SK-N-SH (cell line): ENCODE results near the gene CD19. TPM values are rescaled to one million over a fixed set of nuclear protein-coding genes. Genes with fewer than 3 reads are reported as not detected.

Experiments used
- CTCF ChIA-PET: fragments of 300-600, 350-600 bp; formaldehyde crosslinking; extraction: SDS; loops from one replicate; lab custom pipeline; 2021; lab: Yijun Ruan, JAX
- POLR2A ChIA-PET: fragments of 350-600 bp; sonication (Branson Sonifier 250); formaldehyde crosslinking; extraction: SDS; loops from one replicate; lab custom pipeline; 2020; ENCODE audit warnings: antibody characterized with exemption, inconsistent platforms; lab: Yijun Ruan, JAX
- DNase-seq: peaks from one replicate; pipeline ENCODE4 v3.0.0; 2012
- H2AFZ ChIP-seq: fragments of 200-600 bp; sonication (generic); 2 replicates; pipeline ENCODE4 v1.8.1; 2016; ENCODE audit warnings: antibody characterized with exemption, mild to moderate bottlenecking, low read depth
- H3F3A ChIP-seq: fragments of 200-600 bp; sonication (generic); replicated peaks from 2 replicates; pipeline ENCODE3; 2016; ENCODE audit warnings: antibody characterized with exemption, mild to moderate bottlenecking; ENCODE audit not compliant: insufficient read depth
- H3K27ac ChIP-seq, 2 experiments: fragments of 200-500 bp in 1 of 2; fragments of 200-600 bp in 1 of 2; sonication (Bioruptor generic) in 1 of 2; sonication (generic), shearing (Covaris generic) in 1 of 2; 2 replicates each; pipeline versions ENCODE4 v1.5.1 to v1.6.1; 2014 to 2016; ENCODE audit warnings: low read depth in 2 of 2, inconsistent platforms in 1 of 2, low read length in 1 of 2, mild to moderate bottlenecking in 1 of 2, mixed read lengths in 1 of 2
- H3K27me3 ChIP-seq: fragments of 200-600 bp; sonication (generic), shearing (Covaris generic); 2 replicates; pipeline ENCODE4 v1.6.1; 2016; ENCODE audit warnings: mixed run types; ENCODE audit not compliant: insufficient read depth
- H3K36me3 ChIP-seq, 2 experiments: fragments of 200-500 bp in 1 of 2; fragments of 200-600 bp in 1 of 2; sonication (Bioruptor generic) in 1 of 2; sonication (generic) in 1 of 2; replicated peaks in 1 of 2; 2 replicates each; pipeline versions ENCODE3 to v1.5.1; 2014 to 2016; ENCODE audit warnings: low read length in 1 of 2, mild to moderate bottlenecking in 1 of 2; ENCODE audit not compliant: insufficient read depth in 2 of 2, control insufficient read depth in 1 of 2
- H3K4me1 ChIP-seq, 2 experiments: fragments of 200-500 bp in 1 of 2; fragments of 200-600 bp in 1 of 2; sonication (Bioruptor generic) in 1 of 2; sonication (generic), shearing (Covaris generic) in 1 of 2; 2 replicates each; pipeline versions ENCODE4 v1.5.1 to v1.6.1; 2014 to 2016; ENCODE audit warnings: low read depth in 1 of 2, low read length in 1 of 2, mixed run types in 1 of 2; ENCODE audit not compliant: insufficient read depth in 2 of 2, control insufficient read depth in 1 of 2
- H3K4me2 ChIP-seq: fragments of 200-600 bp; sonication (generic), shearing (Covaris generic); 2 replicates; pipeline ENCODE4 v1.6.1; 2017; ENCODE audit warnings: mixed run types
- H3K4me3 ChIP-seq, 2 experiments: fragments of 200-500 bp in 1 of 2; fragments of 200-600 bp in 1 of 2; sonication (Bioruptor generic) in 1 of 2; sonication (generic), shearing (Covaris generic) in 1 of 2; 2 replicates each; pipeline versions ENCODE4 v1.5.1 to v1.8.1; 2014 to 2016; ENCODE audit warnings: low read depth in 2 of 2, inconsistent platforms in 1 of 2, low read length in 1 of 2, mild to moderate bottlenecking in 1 of 2, mixed read lengths in 1 of 2, moderate library complexity in 1 of 2
- H3K79me2 ChIP-seq: fragments of 200-600 bp; sonication (generic); 2 replicates; pipeline ENCODE4 v1.8.1; 2017; ENCODE audit warnings: mild to moderate bottlenecking; ENCODE audit not compliant: insufficient read depth
- H3K9ac ChIP-seq: fragments of 200-600 bp; sonication (generic); 2 replicates; pipeline ENCODE4 v1.6.1; 2017; ENCODE audit warnings: mixed run types
- H3K9me2 ChIP-seq: fragments of 200-600 bp; sonication (generic); 2 replicates; pipeline ENCODE4 v1.6.1; 2017; ENCODE audit warnings: mixed run types
- H3K9me3 ChIP-seq: fragments of 200-600 bp; sonication (generic); 2 replicates; pipeline ENCODE4 v1.6.1; 2017; ENCODE audit warnings: mixed run types, mild to moderate bottlenecking, moderate library complexity
- H4K20me1 ChIP-seq: fragments of 200-600 bp; sonication (generic); 2 replicates; pipeline ENCODE4 v1.6.1; 2017; ENCODE audit warnings: mild to moderate bottlenecking, mixed run types; ENCODE audit not compliant: insufficient read depth
- CHD2 ChIP-seq: fragments of 150-350 bp; IDR thresholded peaks from 2 replicates; pipeline ENCODE4 v1.6.1; 2018; ENCODE audit warnings: low read length; ENCODE audit not compliant: partially characterized antibody
- ELF1 ChIP-seq: IDR thresholded peaks from 2 replicates; pipeline ENCODE4 v1.4.0; 2012
- EP300 ChIP-seq, 2 experiments: IDR thresholded peaks; 2 replicates each; pipeline versions ENCODE4 v1.4.0 to v1.6.1; 2012; ENCODE audit warnings: borderline replicate concordance in 1 of 2, low read depth in 1 of 2, low read length in 1 of 2
- EZH2phosphoT487 ChIP-seq: fragments of 200-600 bp; sonication (generic); IDR thresholded peaks from 2 replicates; pipeline ENCODE4 v1.6.1; 2017; ENCODE audit warnings: low read depth, mixed run types, mild to moderate bottlenecking, antibody characterized with exemption, moderate library complexity, borderline replicate concordance
- FOSL2 ChIP-seq: IDR thresholded peaks from 2 replicates; pipeline ENCODE4 v1.4.0; 2012; ENCODE audit warnings: low read depth, mild to moderate bottlenecking, moderate library complexity, borderline replicate concordance
- GATA2 ChIP-seq: sonication (generic); formaldehyde crosslinking; IDR thresholded peaks from 2 replicates; pipeline ENCODE4 v1.5.0; 2020; ENCODE audit warnings: mild to moderate bottlenecking, missing genetic modification reagents
- MXI1 ChIP-seq: IDR thresholded peaks from 2 replicates; pipeline ENCODE4 v1.6.1; 2012; ENCODE audit warnings: mild to moderate bottlenecking, low read depth, low read length, improper control_type of control experiment
- PBX3 ChIP-seq: IDR thresholded peaks from 2 replicates; pipeline ENCODE4; 2012
- POLR2AphosphoS5 ChIP-seq: IDR thresholded peaks from 2 replicates; pipeline ENCODE4 v1.6.1; 2012; ENCODE audit warnings: low read depth, low read length
- RCOR1 ChIP-seq: fragments of 150-350 bp; IDR thresholded peaks from 2 replicates; pipeline ENCODE4 v1.6.1; 2017; ENCODE audit warnings: antibody characterized with exemption, low read length
- RFX5 ChIP-seq: IDR thresholded peaks from 2 replicates; pipeline ENCODE4 v1.6.1; 2012; ENCODE audit warnings: mild to moderate bottlenecking, improper control_type of control experiment, low read length
- RXRA ChIP-seq: IDR thresholded peaks from 2 replicates; pipeline ENCODE4 v1.4.0; 2012; ENCODE audit warnings: low read depth, mild to moderate bottlenecking, borderline replicate concordance
- TAF1 ChIP-seq: IDR thresholded peaks from 2 replicates; pipeline ENCODE4 v1.6.1; 2012; ENCODE audit warnings: low read depth, mild to moderate bottlenecking, low read length, moderate library complexity, borderline replicate concordance
- TCF12 ChIP-seq: IDR thresholded peaks from 2 replicates; pipeline ENCODE4 v1.4.0; 2012
- WGBS: methylation state at CpG from one replicate; pipeline ENCODE4 v1.1.6; 2017; ENCODE audit warnings: low lambda C conversion rate; 5-methylcytosine and 5-hydroxymethylcytosine counted together
- polyA plus RNA-seq, 3 experiments: library from polyadenylated mRNA; depleted of rRNA; stranded (reverse); fragments of >200 nt; gene quantifications; 2 replicates each; pipeline ENCODE4 v1.2.3, GENCODE V29; 2012
- TF ChIP-seq, protein P1 (sequence below): IDR thresholded peaks from 2 replicates; pipeline ENCODE4 v1.4.0; 2012; ENCODE audit warnings: low read depth, borderline replicate concordance
- TF ChIP-seq, protein P2 (sequence below): fragments of 150-350 bp; IDR thresholded peaks from 2 replicates; pipeline ENCODE4 v1.6.1; 2016; ENCODE audit warnings: mild to moderate bottlenecking, low read depth, low read length
- TF ChIP-seq, protein P3 (sequence below): IDR thresholded peaks from 2 replicates; pipeline ENCODE4 v1.6.1; 2012; ENCODE audit warnings: mild to moderate bottlenecking, low read depth, low read length, moderate library complexity
- TF ChIP-seq, protein P4 (sequence below): IDR thresholded peaks from 2 replicates; pipeline ENCODE4 v1.4.0; 2012; ENCODE audit warnings: low read depth

The CD19 gene
- polyA plus RNA-seq, 1 of the 3 experiments (the other 2 are of a cell fraction), result not detected

- no peaks in the 10 kb centered on the region for H3F3A ChIP-seq
- WGBS, result 79% methylated on average over 5 of the region's 6 CpGs
- H3K79me2 ChIP-seq, result 0 out of 2 replicates have a peak, but pooled peaks cover 2% of the 10 kb centered on the region
- CTCF ChIA-PET, result interaction anchor here (1.4 kb wide), 1 partner anchor 14 kb away, joined by 6 read pairs; no protein-coding TSS in a partner anchor
- H3K4me3 ChIP-seq, result no peak overlapping the region
- TF ChIP-seq, protein P1, sequence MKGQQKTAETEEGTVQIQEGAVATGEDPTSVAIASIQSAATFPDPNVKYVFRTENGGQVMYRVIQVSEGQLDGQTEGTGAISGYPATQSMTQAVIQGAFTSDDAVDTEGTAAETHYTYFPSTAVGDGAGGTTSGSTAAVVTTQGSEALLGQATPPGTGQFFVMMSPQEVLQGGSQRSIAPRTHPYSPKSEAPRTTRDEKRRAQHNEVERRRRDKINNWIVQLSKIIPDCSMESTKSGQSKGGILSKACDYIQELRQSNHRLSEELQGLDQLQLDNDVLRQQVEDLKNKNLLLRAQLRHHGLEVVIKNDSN, result no peak
- TF ChIP-seq RCOR1 (no peak), TCF12 (no peak), RXRA (no peak)
- no peak overlapping the region for H2AFZ ChIP-seq
- H3K4me1 ChIP-seq, result no peaks in the 10 kb centered on the region
- H3K27ac ChIP-seq, result no peak overlapping the region
- peaks cover 44 to 52% of the 10 kb centered on the region in 2 experiments for H3K36me3 ChIP-seq
- DNase-seq, result no peak
- no peak overlapping the region for H3K9ac ChIP-seq
- no peaks in the 10 kb centered on the region for H3K27me3 ChIP-seq
- POLR2A ChIA-PET, result no interaction called here
- H3K9me2 ChIP-seq, result no peaks in the 10 kb centered on the region
- no peaks in the 10 kb centered on the region for H4K20me1 ChIP-seq
- H3K9me3 ChIP-seq, result no peaks in the 10 kb centered on the region
- H3K4me2 ChIP-seq, result no peak overlapping the region
These were observed 27.1 kb downstream of the CD19 start for GRCh38 chr16:28958836-28959235.

DNA sequence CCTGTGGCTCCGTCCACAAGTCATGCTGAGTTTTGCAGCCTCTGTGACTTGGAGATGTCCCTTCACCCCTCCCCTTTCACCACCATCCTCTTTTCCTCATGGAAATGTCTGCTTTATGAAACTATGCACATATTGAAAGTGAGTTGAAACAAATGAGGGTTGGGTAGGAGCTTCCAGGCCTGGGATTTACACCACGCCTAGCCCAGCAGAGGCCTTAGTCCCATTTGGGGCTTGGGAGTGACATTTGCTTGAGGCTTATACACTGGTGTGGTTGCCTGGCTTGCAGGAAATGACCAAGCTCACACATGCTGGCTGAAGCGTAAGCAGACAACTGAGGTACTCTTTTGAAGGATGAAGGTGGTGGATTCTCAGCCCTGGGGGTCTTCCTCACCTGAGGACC is 32.3 kb downstream of the CD19 start:
- Histone ChIP-seq H4K20me1 (no peaks in the 10 kb centered on the region), H3K36me3 (peaks cover 24 to 34% of the 10 kb centered on the region in 2 experiments), H3K79me2 (no peaks in the 10 kb centered on the region), H3K4me1 (no peaks in the 10 kb centered on the region), H3K9ac (no peak overlapping the region), H3K27ac (no peak overlapping the region), H3K4me3 (no peak overlapping the region), H3K4me2 (no peak overlapping the region), H2AFZ (no peak overlapping the region), H3K9me2 (no peaks in the 10 kb centered on the region), H3K9me3 (no peaks in the 10 kb centered on the region), H3F3A (peaks cover 4% of the 10 kb centered on the region), H3K27me3 (no peaks in the 10 kb centered on the region)
- ChIA-PET CTCF (interaction anchor here (1.0 to 1.3 kb wide), 2 partner anchors 10 to 118 kb away, joined by 3 to 5 read pairs; partner anchors contain the start of genes SPNS1 and TUFM), POLR2A (no interaction called here)
- WGBS, result 88% methylated on average over 3 of the region's 3 CpGs
- TF ChIP-seq PBX3 (no peak), ELF1 (no peak), CHD2 (no peak), RFX5 (no peak), FOSL2 (no peak), GATA2 (CRISPR knock-in tag) (no peak), MXI1 (no peak), POLR2AphosphoS5 (no peak), TAF1 (no peak), EZH2phosphoT487 (no peak), EP300 (IDR thresholded peaks at IDR 0.05; ENCODE audit: borderline replicate concordance in 1 of 2, low read depth in 1 of 2, low read length in 1 of 2) (no peak), RCOR1 (no peak)
- TF ChIP-seq, protein P2, sequence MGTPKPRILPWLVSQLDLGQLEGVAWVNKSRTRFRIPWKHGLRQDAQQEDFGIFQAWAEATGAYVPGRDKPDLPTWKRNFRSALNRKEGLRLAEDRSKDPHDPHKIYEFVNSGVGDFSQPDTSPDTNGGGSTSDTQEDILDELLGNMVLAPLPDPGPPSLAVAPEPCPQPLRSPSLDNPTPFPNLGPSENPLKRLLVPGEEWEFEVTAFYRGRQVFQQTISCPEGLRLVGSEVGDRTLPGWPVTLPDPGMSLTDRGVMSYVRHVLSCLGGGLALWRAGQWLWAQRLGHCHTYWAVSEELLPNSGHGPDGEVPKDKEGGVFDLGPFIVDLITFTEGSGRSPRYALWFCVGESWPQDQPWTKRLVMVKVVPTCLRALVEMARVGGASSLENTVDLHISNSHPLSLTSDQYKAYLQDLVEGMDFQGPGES, result no peak
- TF ChIP-seq, protein P1, result no peak
- TF ChIP-seq, protein P3, sequence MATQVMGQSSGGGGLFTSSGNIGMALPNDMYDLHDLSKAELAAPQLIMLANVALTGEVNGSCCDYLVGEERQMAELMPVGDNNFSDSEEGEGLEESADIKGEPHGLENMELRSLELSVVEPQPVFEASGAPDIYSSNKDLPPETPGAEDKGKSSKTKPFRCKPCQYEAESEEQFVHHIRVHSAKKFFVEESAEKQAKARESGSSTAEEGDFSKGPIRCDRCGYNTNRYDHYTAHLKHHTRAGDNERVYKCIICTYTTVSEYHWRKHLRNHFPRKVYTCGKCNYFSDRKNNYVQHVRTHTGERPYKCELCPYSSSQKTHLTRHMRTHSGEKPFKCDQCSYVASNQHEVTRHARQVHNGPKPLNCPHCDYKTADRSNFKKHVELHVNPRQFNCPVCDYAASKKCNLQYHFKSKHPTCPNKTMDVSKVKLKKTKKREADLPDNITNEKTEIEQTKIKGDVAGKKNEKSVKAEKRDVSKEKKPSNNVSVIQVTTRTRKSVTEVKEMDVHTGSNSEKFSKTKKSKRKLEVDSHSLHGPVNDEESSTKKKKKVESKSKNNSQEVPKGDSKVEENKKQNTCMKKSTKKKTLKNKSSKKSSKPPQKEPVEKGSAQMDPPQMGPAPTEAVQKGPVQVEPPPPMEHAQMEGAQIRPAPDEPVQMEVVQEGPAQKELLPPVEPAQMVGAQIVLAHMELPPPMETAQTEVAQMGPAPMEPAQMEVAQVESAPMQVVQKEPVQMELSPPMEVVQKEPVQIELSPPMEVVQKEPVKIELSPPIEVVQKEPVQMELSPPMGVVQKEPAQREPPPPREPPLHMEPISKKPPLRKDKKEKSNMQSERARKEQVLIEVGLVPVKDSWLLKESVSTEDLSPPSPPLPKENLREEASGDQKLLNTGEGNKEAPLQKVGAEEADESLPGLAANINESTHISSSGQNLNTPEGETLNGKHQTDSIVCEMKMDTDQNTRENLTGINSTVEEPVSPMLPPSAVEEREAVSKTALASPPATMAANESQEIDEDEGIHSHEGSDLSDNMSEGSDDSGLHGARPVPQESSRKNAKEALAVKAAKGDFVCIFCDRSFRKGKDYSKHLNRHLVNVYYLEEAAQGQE, result no peak
- TF ChIP-seq, protein P4, sequence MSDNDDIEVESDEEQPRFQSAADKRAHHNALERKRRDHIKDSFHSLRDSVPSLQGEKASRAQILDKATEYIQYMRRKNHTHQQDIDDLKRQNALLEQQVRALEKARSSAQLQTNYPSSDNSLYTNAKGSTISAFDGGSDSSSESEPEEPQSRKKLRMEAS, result no peak
- no peak for DNase-seq
